Body of pancreas (tissue), 4 donors: ENCODE results near the gene ATXN1. TPM values are rescaled to one million over a fixed set of nuclear protein-coding genes. Genes with fewer than 3 reads are reported as not detected.

Experiments used
- ATAC-seq: fragments of 150-250 bp; one replicate; pipeline ENCODE4 v1.9.1; 2016
- DNase-seq, 4 donors: peaks; one replicate each; pipeline ENCODE4 v3.0.0-alpha.2; 2019
- H3K27ac ChIP-seq, 4 donors: fragments of 200-600 bp; sonication (generic); 1 replicate in 3 of 4; 2 replicates in 1 of 4; pipeline versions ENCODE4 v1.5.1 to v1.6.1; 2016 to 2019; ENCODE audit warnings: mild to moderate bottlenecking in 1 of 4, mixed read lengths in 1 of 4, moderate library complexity in 1 of 4
- H3K27me3 ChIP-seq, 2 donors: fragments of 200-600 bp; sonication (generic); one replicate each; pipeline ENCODE4 v1.6.0; 2016; ENCODE audit warnings: mild to moderate bottlenecking in 1 of 2
- H3K36me3 ChIP-seq, 2 donors: fragments of 200-600 bp; sonication (generic); replicated peaks in 1 of 2; 2 replicates each; pipeline ENCODE4 v1.5.1; 2016; ENCODE audit warnings: low read depth in 2 of 2; ENCODE audit not compliant: insufficient read depth in 1 of 2
- H3K4me1 ChIP-seq: fragments of 200-600 bp; sonication (generic); one replicate; pipeline ENCODE4 v1.6.0; 2016
- H3K4me3 ChIP-seq, 2 donors: fragments of 200-600 bp; sonication (generic); 1 replicate in 1 of 2; 2 replicates in 1 of 2; pipeline ENCODE4 v1.5.1; 2016 to 2019
- H3K9me3 ChIP-seq, 3 donors: fragments of 200-600 bp; sonication (generic); 1 replicate in 2 of 3; 2 replicates in 1 of 3; pipeline ENCODE4 v1.5.1; 2016
- POLR2A ChIP-seq, 3 donors: fragments of 450-650 bp; IDR thresholded peaks; one replicate each; pipeline ENCODE4 v1.6.1; 2016; ENCODE audit warnings: antibody characterized with exemption in 3 of 3, mild to moderate bottlenecking in 2 of 3
- WGBS, 2 donors: methylation state at CpG; one replicate each; pipeline ENCODE4 v1.1.5; 2017; 5-methylcytosine and 5-hydroxymethylcytosine counted together
- intact Hi-C: fragments of 100-400 bp; cut with DNase I; formaldehyde crosslinking; loops from one replicate; pipeline ENCODE4 v1.15.1; 2023
- total RNA-seq, 2 donors: library from RNA; depleted of rRNA; stranded (reverse); fragments of >200 nt; gene quantifications; one replicate each; pipeline ENCODE4 v1.1.0, GENCODE V29; 2016
- TF ChIP-seq, protein P1 (sequence below), 7 experiments: fragments of 450-650 bp in 4 of 7; fragments of 200-600 bp in 3 of 7; sonication (generic) in 3 of 7; IDR thresholded peaks; one replicate each; pipeline ENCODE4 v1.5.1; 2016 to 2019; ENCODE audit warnings: antibody characterized with exemption in 7 of 7

Gene ATXN1
- total RNA-seq, 2 donors from 2014 or later: 24.6 to 24.7 TPM

DNA sequence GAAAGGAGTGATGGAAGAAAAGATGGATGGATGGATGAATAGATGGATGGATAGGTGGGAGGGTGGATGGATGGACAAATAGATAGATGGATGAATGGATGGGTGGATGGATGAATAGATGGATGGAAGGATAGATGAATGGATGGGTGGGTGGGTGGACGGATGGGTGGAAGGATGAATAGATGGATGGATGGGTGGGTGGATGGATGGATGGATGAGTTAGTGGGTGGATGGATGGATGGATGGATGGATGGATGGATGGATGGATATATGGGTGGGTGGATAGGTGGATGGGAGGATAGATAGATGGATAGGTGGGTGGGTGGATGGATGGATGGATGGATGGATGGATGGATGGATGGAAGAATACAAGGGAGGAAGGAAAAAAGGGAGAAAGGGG is 82.2 kb downstream of the ATXN1 start:
- no peak for ATAC-seq

DNA sequence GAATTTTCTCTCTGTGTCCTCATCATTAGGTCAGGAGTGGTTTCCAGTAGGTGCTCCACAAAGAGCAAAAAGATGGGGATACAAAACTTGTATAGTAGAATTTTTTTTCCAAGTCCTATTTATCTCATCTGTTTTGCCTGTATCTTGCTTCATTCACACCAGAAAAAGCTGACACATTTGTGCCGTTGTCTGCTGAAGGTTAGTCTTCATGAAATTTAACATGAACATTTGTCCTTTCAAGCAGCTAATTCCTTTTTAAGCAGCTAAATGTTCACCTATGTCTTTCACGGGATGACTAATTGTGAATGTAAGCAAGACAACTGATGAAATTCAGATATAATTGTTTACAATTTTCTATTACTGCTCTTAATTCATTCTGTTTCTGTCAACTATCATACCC is 83.8 kb downstream of the ATXN1 start:
- H3K4me3 ChIP-seq: no peak overlapping the region
- no peak for TF ChIP-seq POLR2A (IDR thresholded peaks at IDR 0.05)
- TF ChIP-seq, protein P1, sequence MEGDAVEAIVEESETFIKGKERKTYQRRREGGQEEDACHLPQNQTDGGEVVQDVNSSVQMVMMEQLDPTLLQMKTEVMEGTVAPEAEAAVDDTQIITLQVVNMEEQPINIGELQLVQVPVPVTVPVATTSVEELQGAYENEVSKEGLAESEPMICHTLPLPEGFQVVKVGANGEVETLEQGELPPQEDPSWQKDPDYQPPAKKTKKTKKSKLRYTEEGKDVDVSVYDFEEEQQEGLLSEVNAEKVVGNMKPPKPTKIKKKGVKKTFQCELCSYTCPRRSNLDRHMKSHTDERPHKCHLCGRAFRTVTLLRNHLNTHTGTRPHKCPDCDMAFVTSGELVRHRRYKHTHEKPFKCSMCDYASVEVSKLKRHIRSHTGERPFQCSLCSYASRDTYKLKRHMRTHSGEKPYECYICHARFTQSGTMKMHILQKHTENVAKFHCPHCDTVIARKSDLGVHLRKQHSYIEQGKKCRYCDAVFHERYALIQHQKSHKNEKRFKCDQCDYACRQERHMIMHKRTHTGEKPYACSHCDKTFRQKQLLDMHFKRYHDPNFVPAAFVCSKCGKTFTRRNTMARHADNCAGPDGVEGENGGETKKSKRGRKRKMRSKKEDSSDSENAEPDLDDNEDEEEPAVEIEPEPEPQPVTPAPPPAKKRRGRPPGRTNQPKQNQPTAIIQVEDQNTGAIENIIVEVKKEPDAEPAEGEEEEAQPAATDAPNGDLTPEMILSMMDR (IDR thresholded peaks at IDR 0.05): no peak
- peaks cover 23% of the 10 kb centered on the region for H3K4me1 ChIP-seq
- H3K9me3 ChIP-seq: no peaks in the 10 kb centered on the region
- ATAC-seq (no peak), DNase-seq (no peak)
- WGBS, 2 donors: 25 to 32% methylated on average over 2 of the region's 2 CpGs
- H3K27ac ChIP-seq: peak overlapping the region in 1 of 4 donors; percentile 35
- no peaks in the 10 kb centered on the region for H3K36me3 ChIP-seq
- intact Hi-C loops: no loop called here
- no peaks in the 10 kb centered on the region for H3K27me3 ChIP-seq

More for the DNA sequence above, 82.2 kb downstream of the ATXN1 start:
- Histone ChIP-seq H3K27me3 (no peaks in the 10 kb centered on the region), H3K9me3 (no peaks in the 10 kb centered on the region), H3K36me3 (no peaks in the 10 kb centered on the region), H3K4me1 (peaks cover 33% of the 10 kb centered on the region), H3K4me3 (no peak overlapping the region), H3K27ac (no peak overlapping the region)
- TF ChIP-seq POLR2A (IDR thresholded peaks at IDR 0.05): no peak
- no peak for DNase-seq
- WGBS, 2 donors: 86 to 88% methylated on average over 1 of the region's 1 CpG
- intact Hi-C loops: no loop called here

DNA sequence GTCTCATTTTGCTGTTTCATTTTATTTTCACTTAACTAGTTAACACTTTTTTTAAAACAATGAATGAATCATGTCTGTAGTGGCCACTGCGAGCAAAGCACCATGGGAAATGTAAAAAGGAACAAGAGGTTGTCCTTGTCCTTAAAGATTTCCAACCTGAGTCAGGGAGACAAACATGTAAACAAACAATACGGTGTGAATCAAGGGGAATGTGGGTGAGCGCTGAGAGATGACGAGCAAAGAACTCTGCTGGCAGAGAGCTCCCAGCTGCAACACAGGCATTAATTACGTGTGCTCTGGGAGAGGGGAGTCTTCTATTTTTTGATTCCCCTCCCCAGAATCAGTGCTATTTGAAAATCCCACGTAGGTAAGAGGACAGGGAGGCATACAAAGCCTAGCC is 84.3 kb downstream of the ATXN1 start:
- peak; percentile 74 for ATAC-seq
- Histone ChIP-seq H3K4me3 (no peak overlapping the region), H3K9me3 (no peaks in the 10 kb centered on the region), H3K4me1 (peaks cover 26% of the 10 kb centered on the region), H3K27me3 (no peaks in the 10 kb centered on the region), H3K36me3 (no peaks in the 10 kb centered on the region), H3K27ac (peak overlapping the region in 2 of 4 donors; percentile 27 to 35)
- TF ChIP-seq POLR2A (IDR thresholded peaks at IDR 0.05): no peak
- TF ChIP-seq, protein P1 (IDR thresholded peaks at IDR 0.05): no peak
- 12 to 26% methylated on average over 6 of the region's 6 CpGs for WGBS, 2 donors
- peak; percentile 19 to 43 (median 40) for DNase-seq
- intact Hi-C loops: no loop called here

DNA sequence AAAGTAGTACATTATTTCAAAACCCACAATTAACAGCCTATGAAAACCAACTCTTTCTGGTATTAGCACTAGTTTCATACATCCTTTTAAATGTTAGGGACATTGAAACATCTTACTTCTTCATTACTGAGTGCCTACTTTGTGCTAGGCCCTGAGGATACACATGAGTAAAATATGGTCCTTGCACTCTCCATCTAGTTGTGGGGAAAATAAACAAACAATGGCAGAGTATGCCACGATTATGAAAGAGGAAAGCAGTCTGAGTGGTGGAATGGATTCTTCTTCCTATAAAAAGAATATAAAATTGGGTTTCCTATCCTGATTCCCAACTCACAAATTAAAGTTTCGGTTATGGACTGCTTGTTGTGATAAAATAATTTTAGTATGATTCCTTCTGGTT is 84.9 kb downstream of the ATXN1 start:
- Histone ChIP-seq H3K27ac (peak overlapping the region in 1 of 4 donors; percentile 27), H3K4me3 (no peak overlapping the region), H3K36me3 (no peaks in the 10 kb centered on the region), H3K27me3 (no peaks in the 10 kb centered on the region), H3K9me3 (no peaks in the 10 kb centered on the region), H3K4me1 (peaks cover 32% of the 10 kb centered on the region)
- DNase-seq (no peak), ATAC-seq (no peak)
- intact Hi-C loops: no loop called here
- WGBS, 2 donors: 56 to 73% methylated on average over 2 of the region's 2 CpGs
- TF ChIP-seq POLR2A (IDR thresholded peaks at IDR 0.05): no peak
- TF ChIP-seq, protein P1 (IDR thresholded peaks at IDR 0.05): no peak

DNA sequence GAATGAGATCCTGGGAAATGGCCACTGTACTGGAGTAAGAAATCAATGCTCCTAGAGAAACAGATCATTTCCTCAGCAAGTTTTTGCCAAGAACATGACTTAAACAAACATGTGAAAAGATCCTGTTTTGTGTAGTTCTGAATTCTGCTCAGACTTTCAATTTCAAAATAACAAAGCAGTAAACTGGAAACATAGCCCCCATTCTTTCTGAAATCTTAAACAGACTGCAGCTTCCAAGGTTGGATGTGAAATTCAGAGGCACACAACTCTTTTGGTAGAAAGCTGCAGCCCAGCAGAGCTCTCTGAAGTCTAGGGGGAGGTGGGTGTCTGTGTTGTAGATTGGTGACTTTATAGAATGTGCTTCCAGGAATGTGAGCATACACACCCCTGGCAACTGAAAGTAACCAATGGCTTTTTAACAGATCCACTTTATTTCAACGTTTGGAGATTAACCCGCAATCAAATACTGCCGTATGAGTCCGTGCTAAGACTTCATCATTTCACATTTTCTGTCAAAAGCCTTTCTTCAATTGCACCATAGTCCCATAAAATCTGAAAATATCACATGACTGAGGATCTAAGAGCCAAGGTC is 86.4 kb downstream of the ATXN1 start:
- WGBS, 2 donors: 58 to 75% methylated on average over 4 of the region's 4 CpGs
- peaks cover 37% of the 10 kb centered on the region for H3K4me1 ChIP-seq
- TF ChIP-seq, protein P1 (IDR thresholded peaks at IDR 0.05): no peak
- no peak for TF ChIP-seq POLR2A (IDR thresholded peaks at IDR 0.05)
- intact Hi-C loops: no loop called here
- ATAC-seq (no peak), DNase-seq (no peak)
- H3K9me3 ChIP-seq: no peaks in the 10 kb centered on the region
- H3K36me3 ChIP-seq: no peaks in the 10 kb centered on the region
- no peaks in the 10 kb centered on the region for H3K27me3 ChIP-seq
- H3K27ac ChIP-seq: peak overlapping the region in 3 of 4 donors; percentile 24 to 45 (median 39)
- H3K4me3 ChIP-seq: no peak overlapping the region
